UCSD-AML1 (cell line): ENCODE measurements around the gene RTF1.
"Not testable (repeated sequence)": the region's sequence is repeated elsewhere in the genome, so short reads cannot be mapped to it uniquely, and the experiment has no call there.

Experiments
- DNase-seq: peaks from one replicate; lab custom pipeline; 2025; ENCODE audit not compliant: unreplicated experiment; lab: John Stamatoyannopoulos, UW

RTF1 gene

GRCh38 chr15:41435037-41435786 lies 18.3 kb downstream of the RTF1 start:
- DNase-seq: no peak

- no peak for DNase-seq
Observed at GRCh38 chr15:41437448-41437847, 20.6 kb downstream of the RTF1 start.

GRCh38 chr15:41438206-41438605 lies 21.3 kb downstream of the RTF1 start:
- DNase-seq: no peak

- not testable (repeated sequence) for DNase-seq
Observed at GRCh38 chr15:41438745-41439144, 21.9 kb downstream of the RTF1 start.

GRCh38 chr15:41443275-41443674 lies 26.4 kb downstream of the RTF1 start:
- no peak for DNase-seq

- no peak for DNase-seq
Observed at GRCh38 chr15:41445399-41445798, 28.5 kb downstream of the RTF1 start.

- DNase-seq: no peak
Observed at GRCh38 chr15:41462084-41462795, 45.3 kb downstream of the RTF1 start.

- no peak for DNase-seq
Observed at GRCh38 chr15:41464889-41465580, 48.1 kb downstream of the RTF1 start.

GRCh38 chr15:41465822-41466421 lies 49.0 kb downstream of the RTF1 start:
- no peak for DNase-seq

GRCh38 chr15:41466711-41467110 lies 49.8 kb downstream of the RTF1 start:
- DNase-seq: no peak

- not testable (repeated sequence) for DNase-seq
Observed at GRCh38 chr15:41469644-41470043, 52.7 kb downstream of the RTF1 start.

GRCh38 chr15:41473418-41473817 lies 56.5 kb downstream of the RTF1 start:
- DNase-seq: no peak

GRCh38 chr15:41474436-41474835 lies 57.5 kb downstream of the RTF1 start:
- DNase-seq: no peak

GRCh38 chr15:41474941-41475340 lies 58.0 kb downstream of the RTF1 start:
- DNase-seq: no peak

GRCh38 chr15:41476416-41477048 lies 59.6 kb downstream of the RTF1 start:
- DNase-seq: no peak

GRCh38 chr15:41480396-41481140 lies 63.7 kb downstream of the RTF1 start:
- no peak for DNase-seq

- DNase-seq: no peak
Observed at GRCh38 chr15:41482110-41482877, 65.4 kb downstream of the RTF1 start.

GRCh38 chr15:41483115-41483514 lies 66.2 kb downstream of the RTF1 start:
- DNase-seq: no peak

- no peak for DNase-seq
Observed at GRCh38 chr15:41483519-41483918, 66.6 kb downstream of the RTF1 start.
